ENCODE results near the gene PRAC1.

DNA sequence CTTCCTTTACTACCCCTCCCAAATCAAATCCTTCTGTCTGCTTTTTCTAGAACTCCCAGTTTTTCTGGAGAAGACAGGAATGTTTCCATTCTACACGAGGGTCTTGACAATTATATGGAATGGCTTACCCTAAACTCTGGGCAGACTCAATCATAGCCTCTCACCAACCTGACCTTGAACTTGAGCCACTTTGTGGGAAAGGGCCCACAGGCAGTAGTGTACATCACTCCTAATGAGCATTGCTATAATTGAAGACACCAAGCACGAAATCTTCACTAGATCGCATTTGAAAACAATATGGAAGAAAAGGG, 7.9 kb upstream of the PRAC1 start:
- TF ChIP-seq CTCF (IDR thresholded peaks at IDR 0.05; ENCODE audit: low read depth, low read length) (no peak), POLR2A (IDR thresholded peaks at IDR 0.05; ENCODE audit: extremely low read depth, insufficient read length) (no peak)

Data from NB4 (cell line).